AG04450 (cell line): Measurements from ENCODE around the gene HMG20B. TPM values are rescaled to one million over a fixed set of nuclear protein-coding genes. Genes with fewer than 3 reads are reported as not detected.

Source experiments
- CTCF ChIA-PET: fragments of 300-600, 350-600 bp; formaldehyde crosslinking; extraction: SDS; loops from one replicate; lab custom pipeline; 2022; ENCODE audit warnings: antibody characterized with exemption, inconsistent platforms; lab: Charles Lee
- POLR2A ChIA-PET: fragments of 350-600 bp; formaldehyde crosslinking; extraction: SDS; loops from one replicate; lab custom pipeline; 2021; ENCODE audit warnings: antibody characterized with exemption, inconsistent platforms; lab: Yijun Ruan, JAX
- DNase-seq: peaks from one replicate; pipeline ENCODE4 v3.0.0-alpha.2; 2011; ENCODE audit warnings: low read depth, low spot score
- H3K27ac ChIP-seq: one replicate; pipeline ENCODE4 v1.5.1; 2012; ENCODE audit warnings: low read depth, low read length, control low read depth
- H3K27me3 ChIP-seq: one replicate; pipeline ENCODE4 v1.6.0; 2012; ENCODE audit warnings: low read length; ENCODE audit not compliant: control insufficient read depth, insufficient read depth
- H3K4me3 ChIP-seq: 2 replicates; pipeline ENCODE4 v1.5.1; 2011; ENCODE audit warnings: mild to moderate bottlenecking, low read depth, low read length, control low read depth
- H3K9me3 ChIP-seq: 2 replicates; pipeline ENCODE4 v1.5.1; 2012; ENCODE audit warnings: low read length; ENCODE audit not compliant: control insufficient read depth, insufficient read depth
- CTCF ChIP-seq: IDR thresholded peaks from 2 replicates; pipeline ENCODE4 v1.5.1; 2011; ENCODE audit warnings: low read depth, low read length, control low read depth, inconsistent platforms
- polyA plus RNA-seq: library from polyadenylated mRNA; depleted of rRNA; stranded (reverse); fragments of >200 nt; gene quantifications from 2 replicates; pipeline ENCODE4 v1.2.3, GENCODE V29; 2011

Gene HMG20B
- polyA plus RNA-seq, 1 experiment: 30.5 TPM

DNA sequence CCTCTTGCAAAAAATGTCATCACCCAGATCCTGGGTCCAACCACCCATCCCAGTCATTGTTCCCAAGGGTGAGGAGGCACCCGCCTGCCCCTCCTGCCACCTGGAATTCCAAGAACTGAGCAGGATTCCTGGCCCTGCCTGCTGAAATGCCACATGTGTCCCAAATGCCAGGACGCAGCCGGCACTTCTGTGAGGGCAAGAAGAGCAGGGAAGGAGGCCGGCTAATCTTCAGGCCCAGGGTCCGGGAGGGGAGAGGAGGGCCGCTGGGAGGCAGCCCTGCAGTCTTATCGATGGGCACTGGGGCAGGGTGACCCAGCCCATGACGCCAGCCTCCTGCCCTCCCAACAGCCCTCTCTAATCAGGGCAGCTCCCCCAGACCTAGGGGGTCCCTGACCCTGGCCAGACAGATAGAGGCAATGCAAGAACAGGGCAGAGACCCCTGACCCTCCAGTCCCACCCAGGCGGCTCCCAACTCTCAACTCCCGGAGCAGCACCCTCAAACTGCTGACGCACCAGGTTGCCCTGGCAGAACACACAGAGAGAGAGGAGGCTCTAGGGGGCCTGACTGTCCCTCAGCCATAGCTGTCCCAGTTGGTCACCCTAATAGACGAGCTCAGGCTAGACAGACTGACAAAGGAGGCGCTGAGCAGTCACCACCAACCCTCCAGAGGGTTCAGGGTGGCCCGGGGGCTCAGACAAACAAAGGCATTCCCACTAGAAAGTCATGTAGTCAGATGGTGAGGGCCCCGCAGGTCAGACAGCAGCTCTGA is 16.9 kb upstream of the HMG20B start:
- no peak for DNase-seq
- Histone ChIP-seq H3K27me3 (no peaks in the 10 kb centered on the region), H3K4me3 (peak overlapping the region; percentile 88), H3K27ac (no peak overlapping the region), H3K9me3 (peaks cover 4% of the 10 kb centered on the region; the same call in 1 of the 2 replicates)
- TF ChIP-seq CTCF: no peak
- POLR2A ChIA-PET: no interaction called here
- CTCF ChIA-PET: interaction anchor here (0.6 to 1.4 kb wide), 2 partner anchors 9 to 432 kb away, joined by 4 read pairs; no protein-coding TSS in a partner anchor

DNA sequence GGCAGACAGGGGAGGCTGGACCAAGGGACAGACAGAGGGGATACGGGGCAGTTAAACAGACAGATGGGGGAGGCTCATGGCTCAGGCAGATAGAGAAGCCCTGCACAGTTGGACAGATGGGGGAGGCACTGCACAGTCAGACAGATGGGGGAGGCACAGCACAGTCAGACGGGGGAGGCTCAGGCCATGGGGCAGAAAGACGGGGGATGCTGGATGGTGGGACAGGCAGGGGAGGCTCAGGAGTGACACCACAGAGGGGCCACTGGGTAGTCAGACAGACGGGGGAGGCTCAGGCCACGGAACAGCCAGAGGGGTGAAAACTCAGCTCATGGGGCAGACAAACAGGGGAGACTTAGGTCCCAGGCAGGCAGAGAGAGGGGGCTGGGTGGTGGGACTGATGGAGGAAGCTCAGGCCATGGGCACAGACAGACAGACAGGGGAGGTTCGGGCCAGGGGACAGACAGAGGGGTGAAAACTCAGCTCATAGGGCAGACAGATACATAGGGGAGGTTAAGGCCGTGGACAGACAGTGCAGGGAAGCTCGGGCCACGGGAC is 16.2 kb upstream of the HMG20B start:
- CTCF ChIA-PET: interaction anchor here (1.4 kb wide), 1 partner anchor 10 kb away, joined by 4 read pairs; no protein-coding TSS in a partner anchor
- H3K27me3 ChIP-seq: no peaks in the 10 kb centered on the region
- TF ChIP-seq CTCF: no peak
- no peak for DNase-seq
- no peak overlapping the region for H3K27ac ChIP-seq
- peak overlapping the region; percentile 88 for H3K4me3 ChIP-seq
- POLR2A ChIA-PET: interaction anchor here (0.6 kb wide), 1 partner anchor 16 kb away, joined by 7 read pairs; no protein-coding TSS in a partner anchor
- no peaks in the 10 kb centered on the region; the same call in 1 of the 2 replicates for H3K9me3 ChIP-seq

- Histone ChIP-seq H3K27me3 (no peaks in the 10 kb centered on the region), H3K4me3 (peak overlapping the region; percentile 88), H3K9me3 (no peaks in the 10 kb centered on the region; the same call in 1 of the 2 replicates), H3K27ac (no peak overlapping the region)
- ChIA-PET CTCF (interaction anchor here (0.5 kb wide), 1 partner anchor 55 kb away, joined by 5 read pairs; no protein-coding TSS in a partner anchor), POLR2A (interaction anchor here (0.6 kb wide), 1 partner anchor 16 kb away, joined by 7 read pairs; no protein-coding TSS in a partner anchor)
- DNase-seq: no peak
- no peak for TF ChIP-seq CTCF
Measured at GRCh38 chr19:3556978-3557460, 15.7 kb upstream of the HMG20B start.

DNA sequence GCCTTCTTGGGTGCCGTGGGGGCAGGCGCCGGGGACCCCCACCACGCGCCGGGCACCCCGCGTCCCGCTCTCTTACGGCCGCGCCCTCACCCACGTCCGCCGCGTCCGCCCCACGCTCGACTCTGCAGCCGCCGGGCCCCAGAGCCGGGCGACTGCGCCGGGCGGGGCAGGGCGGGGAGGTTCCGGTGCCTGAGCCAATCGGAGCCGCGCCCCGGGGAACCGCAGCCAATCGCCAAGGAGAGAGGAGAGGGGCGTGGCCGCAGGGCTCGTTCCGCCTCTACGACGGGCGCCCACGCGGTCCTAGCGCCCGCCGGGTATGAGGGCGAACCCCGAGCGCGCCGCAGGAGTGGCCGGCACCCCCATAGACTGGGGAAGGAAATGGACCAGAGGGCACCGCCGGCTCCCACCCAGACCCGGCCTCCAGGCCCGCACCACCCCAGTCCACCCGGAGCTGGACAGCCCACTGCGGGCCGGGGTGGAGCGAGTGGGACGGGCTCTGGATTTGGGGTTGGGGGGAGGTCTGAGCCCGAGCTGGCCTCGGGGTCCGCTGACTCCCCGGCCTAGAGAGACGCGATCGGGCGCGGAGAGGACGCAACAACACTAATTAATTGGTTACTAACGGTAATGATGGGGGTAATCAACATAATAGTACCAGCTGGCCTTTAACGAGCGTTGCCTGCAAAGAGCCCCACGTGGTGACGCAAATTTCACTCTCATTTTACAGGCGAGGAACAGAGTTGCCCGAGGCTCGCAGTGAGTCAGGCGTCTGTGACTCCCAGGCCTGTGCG is 15.1 kb upstream of the HMG20B start, which contains the start of gene MFSD12:
MFSD12 (minus strand) TSS at position 126 of the 788 bp plus-strand sequence. CDS start 183 bp downstream, outside the sequence.
- ChIA-PET CTCF (interaction anchor here (0.5 to 1.0 kb wide), 2 partner anchors 56 to 946 kb away, joined by 4 to 5 read pairs; no protein-coding TSS in a partner anchor), POLR2A (interaction anchor here (0.6 kb wide), 1 partner anchor 261 kb away, joined by 4 read pairs; no protein-coding TSS in a partner anchor)
- peak; percentile 65 for DNase-seq
- peak within 1 kb of the TSS; percentile 88 for H3K4me3 ChIP-seq
- no peak for TF ChIP-seq CTCF
- no peaks in the 10 kb centered on the region for H3K27me3 ChIP-seq
- H3K9me3 ChIP-seq: no peaks in the 10 kb centered on the region; the same call in 1 of the 2 replicates
- H3K27ac ChIP-seq: peak within 1 kb of the TSS; percentile 85
